ENCODE data around the gene UGT1A9. TPM values are rescaled to one million over a fixed set of nuclear protein-coding genes. Genes with fewer than 3 reads are reported as not detected.

The UGT1A9 gene
- total and polyA plus RNA-seq, 2 of the 4 experiments (the other 2 are of a cell fraction), result not detected

GRCh38 chr2:233663911-233664310, 7.8 kb upstream of the UGT1A9 start:
- Histone ChIP-seq H3K4me3 (ENCODE audit: insufficient read depth, low read depth, low read length) (no peak overlapping the region), H3K9me3 (ENCODE audit: control insufficient read depth, insufficient read depth, low read length) (no peaks in the 10 kb centered on the region), H3K27ac (ENCODE audit: insufficient read depth, low read length) (no peak overlapping the region), H3K18ac (ENCODE audit: low read depth, low read length) (no peak overlapping the region), H2BK120ac (ENCODE audit: low read depth, low read length) (no peak overlapping the region), H3K36me3 (ENCODE audit: control insufficient read depth, insufficient read depth, low read length) (no peaks in the 10 kb centered on the region), H4K5ac (ENCODE audit: low read depth, low read length) (no peak overlapping the region), H3K14ac (replicated peaks; ENCODE audit: low read depth, low read length) (no peak overlapping the region), H3K23ac (ENCODE audit: low read depth, low read length) (no peak overlapping the region), H3K4me2 (ENCODE audit: low read depth, low read length) (no peak overlapping the region), H3K56ac (ENCODE audit: extremely low read depth, insufficient read depth, low read length) (no peak overlapping the region), H3K4me1 (ENCODE audit: control insufficient read depth, insufficient read depth, low read length) (no peaks in the 10 kb centered on the region), H3K9me1 (ENCODE audit: insufficient read depth, low read length) (no peaks in the 10 kb centered on the region), H4K8ac (ENCODE audit: low read depth in 2 of 2, low read length in 2 of 2) (no peak overlapping the region), H2BK20ac (ENCODE audit: low read depth, low read length) (no peak overlapping the region), H3K9ac (ENCODE audit: low read depth, low read length) (no peak overlapping the region), H2BK15ac (ENCODE audit: low read depth, low read length) (no peak overlapping the region), H2BK5ac (ENCODE audit: low read depth, low read length, poor library complexity, severe bottlenecking) (no peak overlapping the region), H3K79me1 (ENCODE audit: low read depth in 1 of 2, low read length in 2 of 2) (no peaks in the 10 kb centered on the region), H2AK9ac (replicated peaks; ENCODE audit: low read depth, low read length, poor library complexity) (no peak overlapping the region), H4K91ac (ENCODE audit: insufficient read depth, low read depth, low read length) (no peak overlapping the region), H4K20me1 (ENCODE audit: insufficient read depth, low read length) (no peaks in the 10 kb centered on the region), H2AFZ (replicated peaks; ENCODE audit: low read length, poor library complexity) (no peak overlapping the region), H3K27me3 (ENCODE audit: control insufficient read depth, insufficient read depth, low read length) (no peaks in the 10 kb centered on the region; the same call in 1 of the 2 replicates), H2AK5ac (ENCODE audit: low read depth, low read length) (no peak overlapping the region), H3K4ac (ENCODE audit: low read depth, low read length) (no peak overlapping the region)
- no TSS peak for BruUV-seq (replicated peaks)
- intact Hi-C loops (cut with micrococcal nuclease), result no loop called here
- ATAC-seq (ENCODE audit: low read depth) (no peak), DNase-seq (no peak)
- dilution Hi-C loops (cut with HindIII; ENCODE audit: low sequenced_read_pairs, unreplicated experiment), result no loop called here
- POLR2A ChIA-PET (ENCODE audit: unreplicated experiment), result no interaction called here
- CTCF ChIA-PET, result no interaction called here
- WGBS, 2 experiments (ENCODE audit: extremely low coverage in 2 of 2, insufficient read length in 1 of 2), result 0% methylated on average over 1 of the region's 1 CpG; no CpG with 5 or more reads in 1 of the 2 experiments
- TF ChIP-seq RFX5 (IDR thresholded peaks at IDR 0.05; ENCODE audit: low read depth, low read length) (no peak), RAD21 (IDR thresholded peaks at IDR 0.05; ENCODE audit: low read length) (no peak), CEBPB (IDR thresholded peaks at IDR 0.05; ENCODE audit: low read depth, low read length) (no peak), RCOR1 (IDR thresholded peaks at IDR 0.05; ENCODE audit: insufficient replicate concordance, low read length) (no peak), SMC3 (IDR thresholded peaks at IDR 0.05; ENCODE audit: low read depth, low read length) (no peak)
- in situ Hi-C loops (cut with MboI; ENCODE audit: low sequenced_read_pairs), result no loop called here
